Activated T-cell treated with anti-CD3 and anti-CD28 coated beads, Interleukin-2, amount 50 U/mL, for 72 hours (primary cell): Measurements from ENCODE around the gene NCAPD3. TPM values are rescaled to one million over a fixed set of nuclear protein-coding genes. Genes with fewer than 3 reads are reported as not detected.
A peak's percentile ranks its signal among the peaks of the same experiment; 100 is the strongest.

Experiments
- ATAC-seq, 2 donors: fragments of 150-1000 bp; cut with Tn5 transposase; replicated peaks in 1 of 2; 2 replicates each; pipeline ENCODE4 v1.10.0; 2021; ENCODE audit warnings: moderate library complexity in 2 of 2, mild to moderate bottlenecking in 1 of 2
- DNase-seq, 2 donors: peaks; one replicate each; pipeline ENCODE4 v3.0.0; 2021 to 2022; ENCODE audit warnings: mixed read lengths in 1 of 2
- H3K27ac Mint-ChIP-seq: one replicate; pipeline ENCODE4 v1.8.0; 2022; ENCODE audit warnings: mild to moderate bottlenecking, moderate library complexity, mixed read lengths
- H3K27me3 Mint-ChIP-seq: one replicate; pipeline ENCODE4 v1.8.0; 2022; ENCODE audit warnings: low read depth, mixed read lengths
- H3K36me3 Mint-ChIP-seq, 2 donors: one replicate each; pipeline ENCODE4 v1.8.0; 2022; ENCODE audit warnings: mixed read lengths in 2 of 2, mild to moderate bottlenecking in 1 of 2; ENCODE audit not compliant: insufficient read depth in 2 of 2
- H3K4me1 Mint-ChIP-seq: one replicate; pipeline ENCODE4 v1.8.0; 2022; ENCODE audit warnings: low read depth, mixed read lengths
- H3K4me3 Mint-ChIP-seq, 2 donors: one replicate each; pipeline ENCODE4 v1.8.0; 2022; ENCODE audit warnings: mild to moderate bottlenecking in 2 of 2, mixed read lengths in 2 of 2, moderate library complexity in 2 of 2
- H3K9me3 Mint-ChIP-seq, 2 donors: one replicate each; pipeline ENCODE4 v1.8.0; 2022; ENCODE audit warnings: mixed read lengths in 2 of 2
- total RNA-seq, 2 donors: library from RNA; stranded (reverse); gene quantifications; one replicate each; pipeline ENCODE4 v1.2.3, GENCODE V29; 2022

Gene NCAPD3
- total RNA-seq, 2 donors from 2014 or later: 65.8 to 75.6 TPM

GRCh38 chr11:134157451-134157850, 66.3 kb downstream of the NCAPD3 start:
- Mint-ChIP-seq H3K4me1 (no peaks in the 10 kb centered on the region), H3K27me3 (no peaks in the 10 kb centered on the region), H3K27ac (no peak overlapping the region), H3K4me3 (no peak overlapping the region), H3K9me3 (no peaks in the 10 kb centered on the region), H3K36me3 (peaks cover 13 to 31% of the 10 kb centered on the region in 2 donors)
- no peak for DNase-seq
- ATAC-seq: no peak

- no peaks in the 10 kb centered on the region for H3K9me3 Mint-ChIP-seq
Measured at GRCh38 chr11:134155946-134156865, 67.6 kb downstream of the NCAPD3 start.

GRCh38 chr11:134155456-134155855, 68.3 kb downstream of the NCAPD3 start:
- Mint-ChIP-seq H3K9me3 (no peaks in the 10 kb centered on the region), H3K4me1 (no peaks in the 10 kb centered on the region), H3K27ac (no peak overlapping the region), H3K36me3 (peaks cover 13 to 22% of the 10 kb centered on the region in 2 donors), H3K27me3 (no peaks in the 10 kb centered on the region), H3K4me3 (no peak overlapping the region)
- ATAC-seq (no peak), DNase-seq (no peak)

More at GRCh38 chr11:134155946-134156865, 67.6 kb downstream of the NCAPD3 start:
- H3K36me3 Mint-ChIP-seq: peaks cover 13 to 25% of the 10 kb centered on the region in 2 donors
- ATAC-seq (no peak), DNase-seq (no peak)
- no peaks in the 10 kb centered on the region for H3K4me1 Mint-ChIP-seq
- H3K4me3 Mint-ChIP-seq: no peak overlapping the region
- H3K27ac Mint-ChIP-seq: no peak overlapping the region
- H3K27me3 Mint-ChIP-seq: no peaks in the 10 kb centered on the region

DNA sequence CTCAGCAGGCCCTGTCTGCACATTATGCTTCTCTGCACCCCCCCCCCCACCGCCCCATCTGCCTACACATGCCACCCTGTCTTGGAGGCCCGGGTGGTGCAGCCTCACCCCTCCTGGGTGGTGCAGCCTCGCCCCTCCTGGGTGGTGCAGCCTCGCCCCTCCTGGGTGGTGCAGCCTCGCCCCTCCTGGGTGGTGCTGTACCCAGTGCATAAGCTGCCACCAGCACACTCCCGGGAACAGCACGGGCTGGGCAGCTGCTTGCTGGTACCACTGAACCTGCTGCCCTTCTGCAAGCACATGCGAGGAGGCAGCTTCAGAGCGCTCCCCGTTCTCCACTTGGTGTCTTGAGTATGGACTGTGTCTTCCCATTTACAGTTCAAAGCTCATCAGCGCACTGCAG, 69.3 kb downstream of the NCAPD3 start:
- Mint-ChIP-seq H3K27me3 (no peaks in the 10 kb centered on the region), H3K36me3 (peaks cover 13 to 17% of the 10 kb centered on the region in 2 donors), H3K9me3 (no peaks in the 10 kb centered on the region), H3K4me1 (no peaks in the 10 kb centered on the region), H3K27ac (no peak overlapping the region), H3K4me3 (no peak overlapping the region)
- ATAC-seq (no peak), DNase-seq (no peak)

GRCh38 chr11:134153147-134153905, 70.4 kb downstream of the NCAPD3 start:
- ATAC-seq: no peak
- no peaks in the 10 kb centered on the region for H3K9me3 Mint-ChIP-seq
- no peak overlapping the region for H3K27ac Mint-ChIP-seq
- H3K4me3 Mint-ChIP-seq: no peak overlapping the region
- no peaks in the 10 kb centered on the region for H3K4me1 Mint-ChIP-seq
- H3K36me3 Mint-ChIP-seq: peaks cover 10 to 14% of the 10 kb centered on the region in 2 donors
- no peak for DNase-seq
- no peaks in the 10 kb centered on the region for H3K27me3 Mint-ChIP-seq

- ATAC-seq: no peak
- Mint-ChIP-seq H3K4me3 (no peak overlapping the region), H3K27me3 (no peaks in the 10 kb centered on the region), H3K4me1 (no peaks in the 10 kb centered on the region), H3K27ac (no peak overlapping the region), H3K9me3 (no peaks in the 10 kb centered on the region), H3K36me3 (peaks cover 10 to 14% of the 10 kb centered on the region in 2 donors)
- DNase-seq: no peak
Measured at GRCh38 chr11:134152696-134153095, 71.1 kb downstream of the NCAPD3 start.

GRCh38 chr11:134151083-134151747, 72.6 kb downstream of the NCAPD3 start:
- H3K4me1 Mint-ChIP-seq: no peaks in the 10 kb centered on the region
- DNase-seq (no peak), ATAC-seq (no peak)
- H3K27ac Mint-ChIP-seq: peak overlapping the region; percentile 45
- no peaks in the 10 kb centered on the region for H3K27me3 Mint-ChIP-seq
- H3K9me3 Mint-ChIP-seq: no peaks in the 10 kb centered on the region
- peaks cover 7 to 9% of the 10 kb centered on the region in 2 donors for H3K36me3 Mint-ChIP-seq
- H3K4me3 Mint-ChIP-seq: no peak overlapping the region

DNA sequence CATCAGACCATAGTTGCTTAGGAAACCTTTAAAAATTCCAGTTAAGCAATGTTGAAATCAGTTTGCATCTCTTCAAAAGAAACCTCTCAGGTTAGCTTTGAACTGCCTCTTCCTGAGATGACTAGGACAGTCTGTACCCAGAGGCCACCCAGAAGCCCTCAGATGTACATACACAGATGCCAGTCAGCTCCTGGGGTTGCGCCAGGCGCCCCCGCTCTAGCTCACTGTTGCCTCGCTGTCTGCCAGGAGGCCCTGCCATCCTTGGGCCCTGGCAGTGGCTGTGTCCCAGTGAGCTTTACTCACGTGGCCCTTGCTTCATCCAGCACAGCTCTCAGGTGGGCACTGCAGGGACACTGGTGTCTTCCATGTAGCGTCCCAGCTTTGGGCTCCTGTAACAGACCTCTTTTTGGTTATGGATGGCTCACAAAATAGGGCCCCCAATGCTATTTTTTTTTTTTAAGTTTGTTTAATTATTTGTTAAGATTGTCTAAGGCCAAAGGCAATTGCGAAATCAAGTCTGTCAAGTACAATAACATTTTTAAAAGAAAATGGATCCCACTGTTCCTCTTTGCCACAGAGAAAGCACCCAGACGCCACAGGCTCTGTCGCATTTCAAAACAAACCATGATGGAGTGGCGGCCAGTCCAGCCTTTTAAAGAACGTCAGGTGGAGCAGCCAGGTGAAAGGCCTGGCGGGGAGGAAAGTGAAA, 73.4 kb downstream of the NCAPD3 start:
- DNase-seq (peak; percentile 35 to 41), ATAC-seq (peak; percentile 91 to 94)
- no peak overlapping the region for H3K4me3 Mint-ChIP-seq
- H3K27me3 Mint-ChIP-seq: no peaks in the 10 kb centered on the region
- H3K9me3 Mint-ChIP-seq: no peaks in the 10 kb centered on the region
- no peaks in the 10 kb centered on the region for H3K4me1 Mint-ChIP-seq
- H3K27ac Mint-ChIP-seq: peak overlapping the region; percentile 63
- peaks cover 4 to 7% of the 10 kb centered on the region in 2 donors for H3K36me3 Mint-ChIP-seq

DNA sequence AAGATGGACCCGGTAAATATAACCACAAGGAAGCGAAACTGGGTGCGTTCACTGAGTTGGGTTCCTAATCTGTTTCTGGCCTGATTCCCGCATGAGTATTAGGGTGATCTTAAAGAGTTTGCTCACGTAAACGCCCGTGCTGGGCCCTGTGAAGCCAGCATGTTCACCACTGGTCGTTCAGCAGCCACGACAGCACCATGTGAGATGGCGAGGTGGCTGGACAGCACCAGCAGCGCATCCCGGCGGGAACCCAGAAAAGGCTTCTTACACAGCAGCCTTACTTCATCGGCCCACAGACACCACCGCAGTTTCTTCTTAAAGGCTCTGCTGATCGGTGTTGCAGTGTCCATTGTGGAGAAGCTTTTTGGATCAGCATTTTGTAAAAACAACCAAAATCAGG, 74.4 kb downstream of the NCAPD3 start:
- peaks cover 3 to 4% of the 10 kb centered on the region in 2 donors for H3K36me3 Mint-ChIP-seq
- no peak overlapping the region for H3K27ac Mint-ChIP-seq
- H3K4me3 Mint-ChIP-seq: no peak overlapping the region
- no peaks in the 10 kb centered on the region for H3K9me3 Mint-ChIP-seq
- no peak for DNase-seq
- no peak for ATAC-seq
- no peaks in the 10 kb centered on the region for H3K4me1 Mint-ChIP-seq
- H3K27me3 Mint-ChIP-seq: no peaks in the 10 kb centered on the region

- no peak for ATAC-seq
- Mint-ChIP-seq H3K4me1 (no peaks in the 10 kb centered on the region), H3K27me3 (no peaks in the 10 kb centered on the region)
Measured at GRCh38 chr11:134146598-134146997, 77.2 kb downstream of the NCAPD3 start.

DNA sequence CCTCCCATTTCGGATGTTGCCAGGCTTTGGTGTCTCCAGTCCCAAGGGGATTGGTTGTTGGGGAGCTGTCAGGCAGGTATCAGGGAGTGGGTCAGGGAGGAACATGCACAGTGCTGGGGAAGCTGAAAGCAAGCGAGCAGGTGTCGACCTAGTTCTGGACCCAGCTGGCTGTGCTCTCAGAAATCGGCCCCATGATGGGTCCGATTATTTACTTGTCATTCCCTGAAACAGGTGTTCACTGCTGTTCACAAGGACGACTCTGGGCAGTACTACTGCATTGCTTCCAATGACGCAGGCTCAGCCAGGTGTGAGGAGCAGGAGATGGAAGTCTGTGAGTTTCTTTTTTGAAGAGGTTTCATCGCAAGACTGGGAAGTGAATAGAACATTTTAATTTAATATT, 78.1 kb downstream of the NCAPD3 start:
- Mint-ChIP-seq H3K27me3 (no peaks in the 10 kb centered on the region), H3K27ac (no peak overlapping the region), H3K4me1 (no peaks in the 10 kb centered on the region), H3K36me3 (peaks cover 0 to 3% of the 10 kb centered on the region in 2 donors), H3K4me3 (no peak overlapping the region), H3K9me3 (no peaks in the 10 kb centered on the region)
- DNase-seq (no peak), ATAC-seq (no peak)

More at GRCh38 chr11:134146598-134146997, 77.2 kb downstream of the NCAPD3 start:
- Mint-ChIP-seq H3K9me3 (no peaks in the 10 kb centered on the region), H3K4me3 (no peak overlapping the region), H3K27ac (no peak overlapping the region), H3K36me3 (peaks cover 0 to 3% of the 10 kb centered on the region in 2 donors)
- no peak for DNase-seq

GRCh38 chr11:134144744-134145143, 79.0 kb downstream of the NCAPD3 start:
- Mint-ChIP-seq H3K4me1 (no peaks in the 10 kb centered on the region), H3K27me3 (no peaks in the 10 kb centered on the region), H3K4me3 (no peak overlapping the region), H3K9me3 (no peaks in the 10 kb centered on the region), H3K36me3 (peaks cover 0 to 3% of the 10 kb centered on the region in 2 donors), H3K27ac (no peak overlapping the region)
- DNase-seq (no peak), ATAC-seq (no peak)
